Fibroblast of mammary gland (primary cell): ENCODE data around the gene CRIP1.

Source experiments
- DNase-seq: peaks from one replicate; pipeline ENCODE4 v3.0.0-alpha.2; 2010; ENCODE audit warnings: low read depth
- H3K4me3 ChIP-seq: 2 replicates; pipeline ENCODE4 v1.5.1; 2011; ENCODE audit warnings: low read depth, mild to moderate bottlenecking, low read length, moderate library complexity; ENCODE audit not compliant: control insufficient read depth
- TF ChIP-seq, protein P1 (sequence below): conservative IDR thresholded peaks from 2 replicates; pipeline ENCODE4 v1.5.1; 2011; ENCODE audit warnings: low read depth, low read length, inconsistent platforms; ENCODE audit not compliant: control insufficient read depth, insufficient read depth

Gene CRIP1

GRCh38 chr14:105450864-105451720 lies 35.6 kb upstream of the CRIP1 start:
- no peak for DNase-seq
- TF ChIP-seq, protein P1, sequence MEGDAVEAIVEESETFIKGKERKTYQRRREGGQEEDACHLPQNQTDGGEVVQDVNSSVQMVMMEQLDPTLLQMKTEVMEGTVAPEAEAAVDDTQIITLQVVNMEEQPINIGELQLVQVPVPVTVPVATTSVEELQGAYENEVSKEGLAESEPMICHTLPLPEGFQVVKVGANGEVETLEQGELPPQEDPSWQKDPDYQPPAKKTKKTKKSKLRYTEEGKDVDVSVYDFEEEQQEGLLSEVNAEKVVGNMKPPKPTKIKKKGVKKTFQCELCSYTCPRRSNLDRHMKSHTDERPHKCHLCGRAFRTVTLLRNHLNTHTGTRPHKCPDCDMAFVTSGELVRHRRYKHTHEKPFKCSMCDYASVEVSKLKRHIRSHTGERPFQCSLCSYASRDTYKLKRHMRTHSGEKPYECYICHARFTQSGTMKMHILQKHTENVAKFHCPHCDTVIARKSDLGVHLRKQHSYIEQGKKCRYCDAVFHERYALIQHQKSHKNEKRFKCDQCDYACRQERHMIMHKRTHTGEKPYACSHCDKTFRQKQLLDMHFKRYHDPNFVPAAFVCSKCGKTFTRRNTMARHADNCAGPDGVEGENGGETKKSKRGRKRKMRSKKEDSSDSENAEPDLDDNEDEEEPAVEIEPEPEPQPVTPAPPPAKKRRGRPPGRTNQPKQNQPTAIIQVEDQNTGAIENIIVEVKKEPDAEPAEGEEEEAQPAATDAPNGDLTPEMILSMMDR, result no peak
- no peak overlapping the region for H3K4me3 ChIP-seq

- TF ChIP-seq, protein P1, result no peak
- DNase-seq, result no peak
- H3K4me3 ChIP-seq, result no peak overlapping the region
Observed at GRCh38 chr14:105452963-105453362, 33.7 kb upstream of the CRIP1 start.

GRCh38 chr14:105453847-105454246 lies 32.8 kb upstream of the CRIP1 start:
- TF ChIP-seq, protein P1, result no peak
- H3K4me3 ChIP-seq, result no peak overlapping the region
- no peak for DNase-seq

DNA sequence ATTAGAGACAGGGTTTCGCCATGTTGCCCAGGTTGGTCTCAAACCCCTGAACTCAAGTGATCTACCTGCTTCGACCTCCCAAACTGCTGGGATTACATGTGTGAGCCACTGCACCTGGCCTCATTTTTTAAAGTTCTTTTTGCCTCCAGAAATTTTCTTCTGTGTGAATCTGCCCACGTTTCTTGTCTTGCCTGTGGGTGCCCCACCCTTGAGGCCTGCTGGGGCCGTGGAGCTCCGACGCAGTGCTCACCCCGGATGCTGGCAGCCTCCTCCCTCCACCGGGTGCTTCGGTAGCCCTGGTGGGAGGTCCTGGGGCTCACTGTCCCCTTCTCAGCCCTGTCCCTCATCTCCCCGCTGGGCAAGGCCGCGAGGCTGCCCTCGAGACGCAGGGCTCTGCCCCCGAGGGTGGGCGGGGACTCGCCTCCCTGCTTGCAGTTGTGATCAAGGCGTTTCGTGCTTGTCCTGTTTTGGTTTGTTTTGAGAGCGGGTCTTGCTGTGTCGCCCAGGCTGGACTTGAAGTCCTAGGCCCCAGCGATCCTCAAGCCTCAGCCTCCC lies 31.5 kb upstream of the CRIP1 start:
- no peak for DNase-seq
- TF ChIP-seq, protein P1, result no peak
- H3K4me3 ChIP-seq, result no peak overlapping the region

GRCh38 chr14:105455766-105456660 lies 30.7 kb upstream of the CRIP1 start:
- TF ChIP-seq, protein P1, result no peak
- no peak for DNase-seq
- no peak overlapping the region for H3K4me3 ChIP-seq

DNA sequence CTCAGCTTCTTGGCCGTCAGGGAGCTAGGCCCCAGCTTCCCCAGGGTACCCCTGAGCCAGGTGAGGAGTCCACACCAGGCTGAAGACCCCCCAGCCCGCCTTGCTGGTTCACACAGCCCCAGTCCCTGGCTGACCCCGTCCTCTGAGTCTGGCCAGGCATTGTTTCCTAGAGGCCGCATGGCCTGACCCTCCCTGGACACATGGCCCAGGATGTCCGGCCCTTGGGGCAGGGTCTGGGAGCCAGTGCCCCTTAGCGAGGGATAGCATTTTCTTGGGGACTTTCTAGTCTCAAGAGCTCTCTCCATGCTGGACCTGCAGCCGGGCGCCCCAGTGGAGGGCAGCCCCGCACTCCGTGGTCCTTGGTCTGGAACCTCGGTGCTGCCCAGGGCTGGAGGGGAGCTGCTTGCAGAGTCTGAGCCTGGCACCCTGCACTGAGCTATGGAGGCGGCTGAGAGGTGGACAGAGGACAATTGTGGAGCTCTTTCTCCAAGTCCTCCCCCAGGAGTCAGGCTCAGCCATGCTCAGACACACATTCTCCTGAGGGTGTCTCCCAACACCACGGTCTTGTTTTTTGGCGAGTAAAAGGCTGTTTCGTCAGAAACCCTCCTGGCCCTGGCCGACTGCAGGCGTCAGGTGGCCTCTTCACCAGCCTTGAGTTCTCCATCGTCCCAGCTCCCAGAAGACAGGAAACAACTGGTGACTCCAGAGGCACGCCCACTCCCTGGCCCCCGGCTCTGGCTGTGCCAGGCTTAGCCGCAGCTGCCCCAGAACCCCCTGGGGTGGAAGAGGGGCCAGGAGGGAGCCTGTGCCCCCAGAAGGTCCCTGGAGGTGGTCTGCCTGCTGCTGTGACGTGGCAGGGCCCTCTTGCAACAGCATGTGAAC lies 29.7 kb upstream of the CRIP1 start:
- H3K4me3 ChIP-seq, result no peak overlapping the region
- no peak for DNase-seq
- TF ChIP-seq, protein P1, result no peak
